HepG2 (cell line): ENCODE measurements around the gene RNPEPL1. TPM values are rescaled to one million over a fixed set of nuclear protein-coding genes. Genes with fewer than 3 reads are reported as not detected.

Experiments used
- ATF1 ChIP-seq: IDR thresholded peaks from 2 replicates; pipeline ENCODE4 v1.6.1; 2016; ENCODE audit warnings: mild to moderate bottlenecking, control low read depth
- CSRNP2 ChIP-seq: sonication (generic); formaldehyde crosslinking; conservative IDR thresholded peaks from 2 replicates; pipeline ENCODE4 v1.8.0; 2022; ENCODE audit warnings: low read depth, missing genetic modification reagents
- HNRNPUL1 ChIP-seq: fragments of 200-400 bp; formaldehyde crosslinking; IDR thresholded peaks from 2 replicates; pipeline ENCODE4 v1.6.1; 2017; ENCODE audit warnings: low read depth, mild to moderate bottlenecking, low read length, moderate library complexity
- MAFF ChIP-seq: IDR thresholded peaks from 2 replicates; pipeline ENCODE4 v1.6.1; 2011; ENCODE audit warnings: low read depth, low read length, improper control_type of control experiment
- MAFK ChIP-seq, 2 experiments: IDR thresholded peaks in 1 of 2; conservative IDR thresholded peaks in 1 of 2; 2 replicates each; pipeline ENCODE4 v1.6.1; 2011; ENCODE audit warnings: improper control_type of control experiment in 2 of 2, low read length in 2 of 2
- SMAD9 ChIP-seq: sonication (generic); formaldehyde crosslinking; IDR thresholded peaks from 2 replicates; pipeline ENCODE4 v1.5.1; 2020; ENCODE audit warnings: mild to moderate bottlenecking, missing genetic modification reagents
- SSRP1 ChIP-seq: IDR thresholded peaks from 2 replicates; pipeline ENCODE4 v1.6.1; 2016; ENCODE audit warnings: control low read depth
- TGIF2 ChIP-seq: IDR thresholded peaks from 2 replicates; pipeline ENCODE4 v1.6.1; 2016; ENCODE audit warnings: control low read depth, missing compliant biosample characterization
- TP53 ChIP-seq: sonication (generic); formaldehyde crosslinking; conservative IDR thresholded peaks from 2 replicates; pipeline ENCODE4 v1.4.0; 2020; ENCODE audit warnings: missing genetic modification reagents
- ZBTB42 ChIP-seq: sonication (generic); formaldehyde crosslinking; IDR thresholded peaks from 2 replicates; pipeline ENCODE4 v1.5.0; 2020; ENCODE audit warnings: mild to moderate bottlenecking, missing genetic modification reagents
- ZNF142 ChIP-seq: sonication (generic); formaldehyde crosslinking; IDR thresholded peaks from 2 replicates; pipeline ENCODE4 v1.4.0; 2020; ENCODE audit warnings: missing genetic modification reagents
- ZNF34 ChIP-seq: sonication (generic); formaldehyde crosslinking; IDR thresholded peaks from 2 replicates; pipeline ENCODE4 v1.4.0; 2020; ENCODE audit warnings: mild to moderate bottlenecking, missing genetic modification reagents, borderline replicate concordance
- ZNF44 ChIP-seq: sonication (generic); formaldehyde crosslinking; IDR thresholded peaks from 2 replicates; pipeline ENCODE4 v1.5.1; 2020; ENCODE audit warnings: mild to moderate bottlenecking, missing genetic modification reagents
- ZNF660 ChIP-seq: sonication (generic); formaldehyde crosslinking; IDR thresholded peaks from 2 replicates; pipeline ENCODE4 v1.5.1; 2020; ENCODE audit warnings: mild to moderate bottlenecking, low read depth, missing genetic modification reagents, borderline replicate concordance
- ZNF83 ChIP-seq: sonication (generic); formaldehyde crosslinking; IDR thresholded peaks from 2 replicates; pipeline ENCODE4 v1.4.0; 2020; ENCODE audit warnings: missing genetic modification reagents, mild to moderate bottlenecking, borderline replicate concordance
- ZSCAN22 ChIP-seq: sonication (generic); formaldehyde crosslinking; IDR thresholded peaks from 2 replicates; pipeline ENCODE4 v1.4.0; 2020; ENCODE audit warnings: mild to moderate bottlenecking, missing genetic modification reagents
- polyA plus RNA-seq, 8 experiments: library from polyadenylated mRNA; depleted of rRNA in 3 of 8; stranded (reverse) in 7 of 8; unstranded in 1 of 8; fragments of >200 nt; fragmentation: Illumina TruSeq in 4 of 8; extraction: Trizol in 4 of 8; gene quantifications; 2 replicates each; pipeline versions ENCODE4 v1.2.1 to v1.2.3, GENCODE V29; 2011 to 2016; ENCODE audit warnings: low read depth in 4 of 8, missing spikeins in 1 of 8, mixed read lengths in 1 of 8; ENCODE audit not compliant: insufficient read depth in 1 of 8
- total RNA-seq, 5 experiments: library from RNA; depleted of rRNA; stranded (reverse); fragments of >200 nt; fragmentation: Illumina TruSeq; extraction: Trizol; gene quantifications; 2 replicates each; pipeline ENCODE4 v1.2.3, GENCODE V29; 2016; ENCODE audit warnings: low read depth in 1 of 5
- TF ChIP-seq, protein P1 (sequence below), 2 experiments: sonication (generic) in 1 of 2; formaldehyde crosslinking in 1 of 2; IDR thresholded peaks; 2 replicates each; pipeline versions ENCODE4 v1.4.0 to v1.6.1; 2016 to 2020; ENCODE audit warnings: borderline replicate concordance in 1 of 2, low read depth in 1 of 2, mild to moderate bottlenecking in 1 of 2, missing genetic modification reagents in 1 of 2

RNPEPL1 gene
- total and polyA plus RNA-seq, 2 of the 13 experiments (the other 11 are each of a cell fraction or from before 2014, with no cell fraction given) = 13.0 to 18.0 TPM

DNA sequence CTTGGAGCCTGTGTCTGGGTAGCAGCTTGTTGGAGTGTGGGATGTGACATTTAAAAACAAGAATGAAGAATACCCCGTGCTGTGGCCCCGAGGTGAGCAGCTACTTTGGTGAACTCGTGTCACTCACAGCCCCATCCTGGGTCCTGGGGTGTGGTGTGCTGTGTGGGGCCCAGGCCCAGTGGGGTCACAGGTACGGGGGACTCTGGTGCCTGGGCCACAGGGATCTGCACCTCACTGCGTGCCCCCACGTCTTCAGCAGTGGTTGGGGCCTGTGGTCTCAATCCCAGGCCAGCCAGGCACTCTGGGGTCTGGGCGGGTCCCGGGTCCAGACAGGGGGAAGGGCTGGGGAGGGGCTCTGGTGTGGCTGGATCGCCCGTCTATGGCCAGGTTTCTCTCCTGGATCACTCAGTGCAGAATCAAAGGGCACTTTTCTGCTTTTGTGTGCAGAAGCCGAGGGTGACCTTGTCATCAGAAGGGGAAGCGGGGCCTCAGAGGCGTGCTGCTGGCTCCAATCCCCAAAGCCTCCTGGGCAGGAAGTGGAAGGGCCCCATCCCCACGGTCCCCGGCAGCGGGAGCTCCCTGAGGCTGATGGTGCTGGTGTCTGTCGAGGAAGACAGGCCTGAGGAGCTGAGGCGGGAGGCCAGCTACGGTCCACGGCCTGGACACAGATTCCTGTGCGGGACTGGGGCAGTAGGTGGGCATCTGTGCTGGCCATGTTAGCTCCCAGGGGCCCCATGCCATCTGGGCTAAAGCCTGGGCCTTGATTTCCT is 58.4 kb downstream of the RNPEPL1 start (continued):
- TF ChIP-seq ZNF83 (CRISPR knock-in tag) (no peak), MAFF (no peak), HNRNPUL1 (no peak), CSRNP2 (CRISPR knock-in tag) (no peak), ZNF34 (CRISPR knock-in tag) (no peak), ZSCAN22 (CRISPR knock-in tag) (0 out of 2 replicates have a peak, but pooled peaks have one; percentile 54), ZNF660 (CRISPR knock-in tag) (no peak), SSRP1 (no peak), ZBTB42 (CRISPR knock-in tag) (no peak), TGIF2 (no peak; the same call in 1 of the 2 replicates), ZNF44 (no peak), ZNF142 (CRISPR knock-in tag) (no peak), ATF1 (CRISPR knock-in tag) (no peak), TP53 (CRISPR knock-in tag) (no peak), SMAD9 (CRISPR knock-in tag) (no peak), MAFK (conservative IDR thresholded peaks at IDR 0.05 in 1 of 2, IDR thresholded peaks at IDR 0.05 in 1 of 2; ENCODE audit: low read length in 2 of 2) (no peak)
- TF ChIP-seq, protein P1, sequence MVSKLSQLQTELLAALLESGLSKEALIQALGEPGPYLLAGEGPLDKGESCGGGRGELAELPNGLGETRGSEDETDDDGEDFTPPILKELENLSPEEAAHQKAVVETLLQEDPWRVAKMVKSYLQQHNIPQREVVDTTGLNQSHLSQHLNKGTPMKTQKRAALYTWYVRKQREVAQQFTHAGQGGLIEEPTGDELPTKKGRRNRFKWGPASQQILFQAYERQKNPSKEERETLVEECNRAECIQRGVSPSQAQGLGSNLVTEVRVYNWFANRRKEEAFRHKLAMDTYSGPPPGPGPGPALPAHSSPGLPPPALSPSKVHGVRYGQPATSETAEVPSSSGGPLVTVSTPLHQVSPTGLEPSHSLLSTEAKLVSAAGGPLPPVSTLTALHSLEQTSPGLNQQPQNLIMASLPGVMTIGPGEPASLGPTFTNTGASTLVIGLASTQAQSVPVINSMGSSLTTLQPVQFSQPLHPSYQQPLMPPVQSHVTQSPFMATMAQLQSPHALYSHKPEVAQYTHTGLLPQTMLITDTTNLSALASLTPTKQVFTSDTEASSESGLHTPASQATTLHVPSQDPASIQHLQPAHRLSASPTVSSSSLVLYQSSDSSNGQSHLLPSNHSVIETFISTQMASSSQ (IDR thresholded peaks at IDR 0.05; ENCODE audit: low read depth) = no peak
- TF ChIP-seq, protein P1 (CRISPR knock-in tag; IDR thresholded peaks at IDR 0.05; ENCODE audit: borderline replicate concordance) = peak; percentile 66; the same call in 1 of the 2 replicates
